Measurements from ENCODE around the gene PKN1. TPM values are rescaled to one million over a fixed set of nuclear protein-coding genes. Genes with fewer than 3 reads are reported as not detected.

Gene PKN1
- total and polyA plus RNA-seq, 2 of the 4 experiments (the other 2 are of a cell fraction) = 39.1 to 41.4 TPM

- ChIA-PET CTCF (interaction anchor here (0.7 kb wide), 1 partner anchor 8 kb away, joined by 3 read pairs; no protein-coding TSS in a partner anchor), POLR2A (ENCODE audit: unreplicated experiment) (interaction anchor here (0.5 to 1.4 kb wide), 2 partner anchors 10 to 18 kb away, joined by 4 to 20 read pairs; no protein-coding TSS in a partner anchor)
- Histone ChIP-seq H2BK20ac (ENCODE audit: low read depth, low read length) (no peak within 1 kb of the TSS), H4K91ac (ENCODE audit: insufficient read depth, low read depth, low read length) (peak within 1 kb of the TSS; percentile 84), H3K14ac (replicated peaks; ENCODE audit: low read depth, low read length) (peak within 1 kb of the TSS; percentile 98), H3K9ac (ENCODE audit: low read depth, low read length) (peak within 1 kb of the TSS; percentile 87), H3K36me3 (ENCODE audit: control insufficient read depth, insufficient read depth, low read length) (peaks cover 27% of the 10 kb centered on the region), H2BK5ac (ENCODE audit: low read depth, low read length, poor library complexity, severe bottlenecking) (peak within 1 kb of the TSS; percentile 89), H3K27ac (ENCODE audit: insufficient read depth, low read length) (peak within 1 kb of the TSS; percentile 90), H2AK9ac (replicated peaks; ENCODE audit: low read depth, low read length, poor library complexity) (peak within 1 kb of the TSS; percentile 99), H2AK5ac (ENCODE audit: low read depth, low read length) (peak within 1 kb of the TSS; percentile 97), H3K9me1 (ENCODE audit: insufficient read depth, low read length) (peaks cover 19% of the 10 kb centered on the region), H3K18ac (ENCODE audit: low read depth, low read length) (peak within 1 kb of the TSS; percentile 62), H2AFZ (replicated peaks; ENCODE audit: low read length, poor library complexity) (peak within 1 kb of the TSS; percentile 95), H3K27me3 (ENCODE audit: control insufficient read depth, insufficient read depth, low read length) (no peaks in the 10 kb centered on the region), H4K8ac (ENCODE audit: low read depth in 2 of 2, low read length in 2 of 2) (peak within 1 kb of the TSS; percentile 93 to 99), H3K4me2 (ENCODE audit: low read depth, low read length) (peak within 1 kb of the TSS; percentile 98), H3K23ac (ENCODE audit: low read depth, low read length) (peak within 1 kb of the TSS; percentile 91), H4K5ac (ENCODE audit: low read depth, low read length) (peak within 1 kb of the TSS; percentile 91), H3K9me3 (ENCODE audit: control insufficient read depth, insufficient read depth, low read length) (no peaks in the 10 kb centered on the region), H3K56ac (ENCODE audit: extremely low read depth, insufficient read depth, low read length) (peak within 1 kb of the TSS; percentile 84), H2BK15ac (ENCODE audit: low read depth, low read length) (peak within 1 kb of the TSS; percentile 41; the same call in 1 of the 3 replicates), H2BK120ac (ENCODE audit: low read depth, low read length) (peak within 1 kb of the TSS; percentile 45), H3K4me1 (ENCODE audit: control insufficient read depth, insufficient read depth, low read length) (peaks cover 19% of the 10 kb centered on the region), H3K4me3 (ENCODE audit: insufficient read depth, low read depth, low read length) (peak within 1 kb of the TSS; percentile 85), H3K4ac (ENCODE audit: low read depth, low read length) (peak within 1 kb of the TSS; percentile 93), H4K20me1 (ENCODE audit: insufficient read depth, low read length) (peaks cover 41% of the 10 kb centered on the region), H3K79me1 (ENCODE audit: low read depth in 1 of 2, low read length in 2 of 2) (peaks cover 23 to 48% of the 10 kb centered on the region in 2 experiments)
- no peak for TF ChIP-seq RCOR1 (IDR thresholded peaks at IDR 0.05; ENCODE audit: insufficient replicate concordance, low read length)
- peak; percentile 95; the same call in 1 of the 2 replicates for TF ChIP-seq CHD1 (IDR thresholded peaks at IDR 0.05; ENCODE audit: low read depth, low read length)
- no peak for TF ChIP-seq USF2 (IDR thresholded peaks at IDR 0.05; ENCODE audit: low read depth, low read length)
- TF ChIP-seq SMC3 (IDR thresholded peaks at IDR 0.05; ENCODE audit: low read depth, low read length) = peak; percentile 10; the same call in 1 of the 2 replicates
- TF ChIP-seq POLR2A (IDR thresholded peaks at IDR 0.05; ENCODE audit: low read depth, low read length) = peak; percentile 99
- BruUV-seq (replicated peaks) = no TSS peak
- in situ Hi-C loops (cut with MboI; ENCODE audit: low sequenced_read_pairs) (no loop called here), dilution Hi-C loops (cut with HindIII; ENCODE audit: low sequenced_read_pairs, unreplicated experiment) (no loop called here), intact Hi-C loops (cut with micrococcal nuclease) (no loop called here)
- peak; percentile 80 for ATAC-seq (ENCODE audit: low read depth)
- peak; percentile 64 for DNase-seq
- 1% methylated on average over 25 of the region's 82 CpGs; no CpG with 5 or more reads in 1 of the 2 experiments for WGBS, 2 experiments (ENCODE audit: extremely low coverage in 2 of 2, insufficient read length in 1 of 2)
These were observed 84.9 kb downstream of the PKN1 start, which contains the start of gene DNAJB1 for GRCh38 chr19:14517840-14518505. Gene DNAJB1, minus strand, starts transcription at chr19:14518397. Its CDS starts 48 bp downstream, at chr19:14518349.

Measured in IMR-90 (cell line).